ENCODE data around the gene CDC42SE2.

DNA sequence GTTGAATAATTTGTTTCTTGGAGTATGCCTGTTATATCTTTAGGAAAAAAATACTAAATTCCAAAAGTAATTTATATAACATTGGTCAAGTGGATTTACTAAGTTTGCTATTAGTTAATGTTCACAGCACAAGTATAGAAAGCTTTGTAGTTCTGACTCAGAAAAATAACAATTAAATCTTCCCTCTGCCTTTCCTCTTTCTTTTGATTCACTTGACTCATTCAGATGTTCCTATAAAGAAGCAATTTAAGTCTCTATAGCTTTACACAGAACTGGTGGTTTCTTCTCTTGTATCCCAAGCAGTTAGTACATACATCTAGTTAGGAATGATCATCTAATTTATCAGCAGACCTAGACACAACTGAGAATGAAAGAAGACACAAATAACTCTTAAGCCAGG lies 4.5 kb upstream of the CDC42SE2 start:
- TF ChIP-seq, protein P1, sequence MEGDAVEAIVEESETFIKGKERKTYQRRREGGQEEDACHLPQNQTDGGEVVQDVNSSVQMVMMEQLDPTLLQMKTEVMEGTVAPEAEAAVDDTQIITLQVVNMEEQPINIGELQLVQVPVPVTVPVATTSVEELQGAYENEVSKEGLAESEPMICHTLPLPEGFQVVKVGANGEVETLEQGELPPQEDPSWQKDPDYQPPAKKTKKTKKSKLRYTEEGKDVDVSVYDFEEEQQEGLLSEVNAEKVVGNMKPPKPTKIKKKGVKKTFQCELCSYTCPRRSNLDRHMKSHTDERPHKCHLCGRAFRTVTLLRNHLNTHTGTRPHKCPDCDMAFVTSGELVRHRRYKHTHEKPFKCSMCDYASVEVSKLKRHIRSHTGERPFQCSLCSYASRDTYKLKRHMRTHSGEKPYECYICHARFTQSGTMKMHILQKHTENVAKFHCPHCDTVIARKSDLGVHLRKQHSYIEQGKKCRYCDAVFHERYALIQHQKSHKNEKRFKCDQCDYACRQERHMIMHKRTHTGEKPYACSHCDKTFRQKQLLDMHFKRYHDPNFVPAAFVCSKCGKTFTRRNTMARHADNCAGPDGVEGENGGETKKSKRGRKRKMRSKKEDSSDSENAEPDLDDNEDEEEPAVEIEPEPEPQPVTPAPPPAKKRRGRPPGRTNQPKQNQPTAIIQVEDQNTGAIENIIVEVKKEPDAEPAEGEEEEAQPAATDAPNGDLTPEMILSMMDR (IDR thresholded peaks at IDR 0.05) = no peak
- TF ChIP-seq SIN3A (IDR thresholded peaks at IDR 0.05; ENCODE audit: borderline replicate concordance, insufficient read depth, low read depth, low read length) (no peak), POLR2AphosphoS5 (IDR thresholded peaks at IDR 0.05; ENCODE audit: low read depth, low read length) (no peak)
- TF ChIP-seq, protein P2, sequence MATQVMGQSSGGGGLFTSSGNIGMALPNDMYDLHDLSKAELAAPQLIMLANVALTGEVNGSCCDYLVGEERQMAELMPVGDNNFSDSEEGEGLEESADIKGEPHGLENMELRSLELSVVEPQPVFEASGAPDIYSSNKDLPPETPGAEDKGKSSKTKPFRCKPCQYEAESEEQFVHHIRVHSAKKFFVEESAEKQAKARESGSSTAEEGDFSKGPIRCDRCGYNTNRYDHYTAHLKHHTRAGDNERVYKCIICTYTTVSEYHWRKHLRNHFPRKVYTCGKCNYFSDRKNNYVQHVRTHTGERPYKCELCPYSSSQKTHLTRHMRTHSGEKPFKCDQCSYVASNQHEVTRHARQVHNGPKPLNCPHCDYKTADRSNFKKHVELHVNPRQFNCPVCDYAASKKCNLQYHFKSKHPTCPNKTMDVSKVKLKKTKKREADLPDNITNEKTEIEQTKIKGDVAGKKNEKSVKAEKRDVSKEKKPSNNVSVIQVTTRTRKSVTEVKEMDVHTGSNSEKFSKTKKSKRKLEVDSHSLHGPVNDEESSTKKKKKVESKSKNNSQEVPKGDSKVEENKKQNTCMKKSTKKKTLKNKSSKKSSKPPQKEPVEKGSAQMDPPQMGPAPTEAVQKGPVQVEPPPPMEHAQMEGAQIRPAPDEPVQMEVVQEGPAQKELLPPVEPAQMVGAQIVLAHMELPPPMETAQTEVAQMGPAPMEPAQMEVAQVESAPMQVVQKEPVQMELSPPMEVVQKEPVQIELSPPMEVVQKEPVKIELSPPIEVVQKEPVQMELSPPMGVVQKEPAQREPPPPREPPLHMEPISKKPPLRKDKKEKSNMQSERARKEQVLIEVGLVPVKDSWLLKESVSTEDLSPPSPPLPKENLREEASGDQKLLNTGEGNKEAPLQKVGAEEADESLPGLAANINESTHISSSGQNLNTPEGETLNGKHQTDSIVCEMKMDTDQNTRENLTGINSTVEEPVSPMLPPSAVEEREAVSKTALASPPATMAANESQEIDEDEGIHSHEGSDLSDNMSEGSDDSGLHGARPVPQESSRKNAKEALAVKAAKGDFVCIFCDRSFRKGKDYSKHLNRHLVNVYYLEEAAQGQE (IDR thresholded peaks at IDR 0.05; ENCODE audit: insufficient read depth in 1 of 2, low read depth in 2 of 2, low read length in 1 of 2) = no peak
